ENCODE results near the gene ABCG4. TPM values are rescaled to one million over a fixed set of nuclear protein-coding genes. Genes with fewer than 3 reads are reported as not detected.
A peak's percentile ranks its signal among the peaks of the same experiment; 100 is the strongest.

Gene ABCG4
- total and polyA plus RNA-seq, 9 of the 15 experiments (the other 6 are each of a cell fraction or from before 2014, with no cell fraction given) = 0.03 to 0.11 (median 0.07) TPM; not detected in 4

- intact Hi-C loops (cut with micrococcal nuclease) = loop anchor here (2.0 kb wide), 1 partner anchor 18 kb away; no protein-coding TSS in a partner anchor
- peaks cover 38% of the 10 kb centered on the region for H3K36me3 ChIP-seq (ENCODE audit: control insufficient read depth, insufficient read depth, low read length)
- peaks cover 13 to 17% of the 10 kb centered on the region in 2 experiments for H3K4me1 ChIP-seq (replicated peaks in 1 of 2; ENCODE audit: control insufficient read depth in 2 of 2, insufficient read depth in 2 of 2, low read length in 2 of 2)
- no TSS peak for BruUV-seq (replicated peaks)
- ATAC-seq (peak; percentile 97), FAIRE-seq (peak; percentile 96), DNase-seq (ENCODE audit: extremely low read depth in 1 of 4, low spot score in 3 of 4) (peak; percentile 97 to 99 (median 98))
- no peaks in the 10 kb centered on the region for H3K27me3 ChIP-seq (ENCODE audit: control insufficient read depth in 2 of 2, insufficient read depth in 2 of 2, low read length in 2 of 2)
- H3K4me3 ChIP-seq = peak within 1 kb of the TSS; percentile 86
- POLR2A ChIA-PET = interaction anchor here (0.7 to 1.1 kb wide), 7 partner anchors 8 to 85 kb away, joined by 3 to 6 read pairs (median 4); a partner anchor contains a TSS
- H3K9ac ChIP-seq (ENCODE audit: insufficient read depth in 1 of 2, low read depth in 2 of 2, low read length in 2 of 2) = peak within 1 kb of the TSS; percentile 82 to 96
- H3K27ac ChIP-seq (ENCODE audit: extremely low read depth, low read depth, low read length) = peak within 1 kb of the TSS; percentile 68
- H3K9me1 ChIP-seq (ENCODE audit: control insufficient read depth, insufficient read depth, low read length) = no peaks in the 10 kb centered on the region
- H3K79me2 ChIP-seq (ENCODE audit: control insufficient read depth, insufficient read depth, low read length) = peaks cover 24% of the 10 kb centered on the region
- H4K20me1 ChIP-seq (replicated peaks; ENCODE audit: control insufficient read depth, insufficient read depth, low read length) = no peaks in the 10 kb centered on the region
- under 1% methylated on average over 46 of the region's 54 CpGs for WGBS (ENCODE audit: insufficient coverage, low coverage, missing lambda C conversion rate)
- H3K4me2 ChIP-seq (ENCODE audit: insufficient read depth, low read length) = peak within 1 kb of the TSS; percentile 95
- H2AFZ ChIP-seq (ENCODE audit: low read depth, low read length) = peak within 1 kb of the TSS; percentile 96
- in situ Hi-C loops (cut with MboI) = no loop called here
- no peaks in the 10 kb centered on the region for H3K9me3 ChIP-seq (replicated peaks; ENCODE audit: control insufficient read depth, insufficient read depth, low read depth, low read length)
- CTCF ChIA-PET (ENCODE audit: low intra/inter-chr PET ratio) = no interaction called here
- TF ChIP-seq MEF2A (IDR thresholded peaks at IDR 0.05; ENCODE audit: control insufficient read depth, low read depth, low read length) (no peak), TRIM24 (IDR thresholded peaks at IDR 0.05) (no peak), TEAD1 (CRISPR knock-in tag; IDR thresholded peaks at IDR 0.05) (peak in 1 of 2 experiments; percentile 46; a peak in 1 of 4 replicates), EP400 (IDR thresholded peaks at IDR 0.05) (peak; percentile 81), ZNF444 (CRISPR knock-in tag; IDR thresholded peaks at IDR 0.05) (no peak), RBBP5 (IDR thresholded peaks at IDR 0.05; ENCODE audit: borderline replicate concordance, insufficient read depth, low read length, poor library complexity, severe bottlenecking) (peak; percentile 72), SMC3 (conservative IDR thresholded peaks at IDR 0.05; ENCODE audit: insufficient read depth, low read depth, low read length) (no peak), DDX20 (tag; IDR thresholded peaks at IDR 0.05; ENCODE audit: low read depth) (no peak), RFX1 (IDR thresholded peaks at IDR 0.05) (peak; percentile 93), SMAD4 (CRISPR knock-in tag; conservative IDR thresholded peaks at IDR 0.05) (no peak), ZEB2 (IDR thresholded peaks at IDR 0.05) (no peak), MTA1 (IDR thresholded peaks at IDR 0.05; ENCODE audit: borderline replicate concordance) (peak; percentile 50; the same call in 1 of the 2 replicates), MXI1 (IDR thresholded peaks at IDR 0.05; ENCODE audit: low read depth, low read length) (peak; percentile 80; the same call in 1 of the 2 replicates), ZNF3 (CRISPR knock-in tag; IDR thresholded peaks at IDR 0.05) (no peak), TFAM (CRISPR knock-in tag; conservative IDR thresholded peaks at IDR 0.05) (no peak), THAP7 (CRISPR knock-in tag; IDR thresholded peaks at IDR 0.05) (no peak), ZNF551 (CRISPR knock-in tag; IDR thresholded peaks at IDR 0.05) (no peak), ZNF280B (CRISPR knock-in tag; IDR thresholded peaks at IDR 0.05) (no peak), CCNT2 (IDR thresholded peaks at IDR 0.05; ENCODE audit: borderline replicate concordance, extremely low read depth, insufficient read length, low read depth, low read length) (peak; percentile 39), CHD1 (IDR thresholded peaks at IDR 0.05; ENCODE audit: low read length) (no peak), MTA2 (IDR thresholded peaks at IDR 0.05; ENCODE audit: low read depth) (no peak)
These were observed 27.6 kb upstream of the ABCG4 start, which contains the start of gene HINFP for GRCh38 chr11:119121008-119121810. HINFP (plus strand) TSS chr11:119121580; CDS start chr11:119126945, 5,365 bp downstream.
